PC-9 (cell line): ENCODE measurements around the gene CTSH.

Experiments used
- EZH2 ChIP-seq: fragments of 200-600 bp; sonication (generic); IDR thresholded peaks from 2 replicates; pipeline ENCODE4 v1.8.0; 2017; ENCODE audit warnings: antibody characterized with exemption, low read depth
- TF ChIP-seq, protein P1 (sequence below): fragments of 200-600 bp; sonication (generic); conservative IDR thresholded peaks from 2 replicates; pipeline ENCODE4 v1.6.1; 2017; ENCODE audit warnings: mixed run types, antibody characterized with exemption, mild to moderate bottlenecking, moderate library complexity

- TF ChIP-seq, protein P1, sequence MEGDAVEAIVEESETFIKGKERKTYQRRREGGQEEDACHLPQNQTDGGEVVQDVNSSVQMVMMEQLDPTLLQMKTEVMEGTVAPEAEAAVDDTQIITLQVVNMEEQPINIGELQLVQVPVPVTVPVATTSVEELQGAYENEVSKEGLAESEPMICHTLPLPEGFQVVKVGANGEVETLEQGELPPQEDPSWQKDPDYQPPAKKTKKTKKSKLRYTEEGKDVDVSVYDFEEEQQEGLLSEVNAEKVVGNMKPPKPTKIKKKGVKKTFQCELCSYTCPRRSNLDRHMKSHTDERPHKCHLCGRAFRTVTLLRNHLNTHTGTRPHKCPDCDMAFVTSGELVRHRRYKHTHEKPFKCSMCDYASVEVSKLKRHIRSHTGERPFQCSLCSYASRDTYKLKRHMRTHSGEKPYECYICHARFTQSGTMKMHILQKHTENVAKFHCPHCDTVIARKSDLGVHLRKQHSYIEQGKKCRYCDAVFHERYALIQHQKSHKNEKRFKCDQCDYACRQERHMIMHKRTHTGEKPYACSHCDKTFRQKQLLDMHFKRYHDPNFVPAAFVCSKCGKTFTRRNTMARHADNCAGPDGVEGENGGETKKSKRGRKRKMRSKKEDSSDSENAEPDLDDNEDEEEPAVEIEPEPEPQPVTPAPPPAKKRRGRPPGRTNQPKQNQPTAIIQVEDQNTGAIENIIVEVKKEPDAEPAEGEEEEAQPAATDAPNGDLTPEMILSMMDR, result no peak
- TF ChIP-seq EZH2, result no peak
Measured at GRCh38 chr15:78910271-78910670, 34.6 kb downstream of the CTSH start.
